NB4 (cell line): Measurements from ENCODE around the gene ZNF232.

ENCODE experiments used
- MYC ChIP-seq: IDR thresholded peaks from 2 replicates; pipeline ENCODE4 v1.6.1; 2011; ENCODE audit warnings: low read depth, low read length
- TF ChIP-seq, protein P1 (sequence below): IDR thresholded peaks from one replicate; pipeline ENCODE4 v1.5.1; 2012; ENCODE audit warnings: low read depth, low read length
- TF ChIP-seq, protein P2 (sequence below): IDR thresholded peaks from 2 replicates; pipeline ENCODE4 v1.6.1; 2011; ENCODE audit warnings: low read depth, low read length

- TF ChIP-seq, protein P1, sequence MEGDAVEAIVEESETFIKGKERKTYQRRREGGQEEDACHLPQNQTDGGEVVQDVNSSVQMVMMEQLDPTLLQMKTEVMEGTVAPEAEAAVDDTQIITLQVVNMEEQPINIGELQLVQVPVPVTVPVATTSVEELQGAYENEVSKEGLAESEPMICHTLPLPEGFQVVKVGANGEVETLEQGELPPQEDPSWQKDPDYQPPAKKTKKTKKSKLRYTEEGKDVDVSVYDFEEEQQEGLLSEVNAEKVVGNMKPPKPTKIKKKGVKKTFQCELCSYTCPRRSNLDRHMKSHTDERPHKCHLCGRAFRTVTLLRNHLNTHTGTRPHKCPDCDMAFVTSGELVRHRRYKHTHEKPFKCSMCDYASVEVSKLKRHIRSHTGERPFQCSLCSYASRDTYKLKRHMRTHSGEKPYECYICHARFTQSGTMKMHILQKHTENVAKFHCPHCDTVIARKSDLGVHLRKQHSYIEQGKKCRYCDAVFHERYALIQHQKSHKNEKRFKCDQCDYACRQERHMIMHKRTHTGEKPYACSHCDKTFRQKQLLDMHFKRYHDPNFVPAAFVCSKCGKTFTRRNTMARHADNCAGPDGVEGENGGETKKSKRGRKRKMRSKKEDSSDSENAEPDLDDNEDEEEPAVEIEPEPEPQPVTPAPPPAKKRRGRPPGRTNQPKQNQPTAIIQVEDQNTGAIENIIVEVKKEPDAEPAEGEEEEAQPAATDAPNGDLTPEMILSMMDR: no peak
- TF ChIP-seq, protein P2, sequence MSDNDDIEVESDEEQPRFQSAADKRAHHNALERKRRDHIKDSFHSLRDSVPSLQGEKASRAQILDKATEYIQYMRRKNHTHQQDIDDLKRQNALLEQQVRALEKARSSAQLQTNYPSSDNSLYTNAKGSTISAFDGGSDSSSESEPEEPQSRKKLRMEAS: no peak
- no peak for TF ChIP-seq MYC
Observed at GRCh38 chr17:5123343-5124124, 11.9 kb upstream of the ZNF232 start.
